GF-D8 (cell line): Measurements from ENCODE around the gene HDDC3.

ENCODE experiments used
- DNase-seq: peaks from one replicate; lab custom pipeline; 2025; lab: John Stamatoyannopoulos, UW

Gene HDDC3

GRCh38 chr15:90891346-90891949 is 40.9 kb downstream of the HDDC3 start:
- no peak for DNase-seq

GRCh38 chr15:90890839-90891238 is 41.5 kb downstream of the HDDC3 start:
- no peak for DNase-seq

- no peak for DNase-seq
Observed at GRCh38 chr15:90889736-90890456, 42.5 kb downstream of the HDDC3 start.

GRCh38 chr15:90889313-90889730 is 43.0 kb downstream of the HDDC3 start:
- DNase-seq = no peak

GRCh38 chr15:90887037-90887481 is 45.3 kb downstream of the HDDC3 start:
- no peak for DNase-seq

GRCh38 chr15:90886291-90886614 is 46.1 kb downstream of the HDDC3 start:
- DNase-seq = no peak

- DNase-seq = peak; percentile 70
Observed at GRCh38 chr15:90885432-90886290, 46.7 kb downstream of the HDDC3 start.

- DNase-seq = no peak
Observed at GRCh38 chr15:90884719-90885431, 47.5 kb downstream of the HDDC3 start.

GRCh38 chr15:90883976-90884718 is 48.2 kb downstream of the HDDC3 start, which contains the start of gene FES:
Gene FES, plus strand, starts transcription at chr15:90884504. Its CDS starts 542 bp downstream, at chr15:90885046.
- DNase-seq = peak; percentile 62

- no peak for DNase-seq
Observed at GRCh38 chr15:90883526-90883975, 48.8 kb downstream of the HDDC3 start.

GRCh38 chr15:90882781-90883525 is 49.4 kb downstream of the HDDC3 start:
- no peak for DNase-seq

GRCh38 chr15:90881978-90882721 is 50.2 kb downstream of the HDDC3 start:
- no peak for DNase-seq

GRCh38 chr15:90881181-90881977 is 51.0 kb downstream of the HDDC3 start:
- no peak for DNase-seq

GRCh38 chr15:90880381-90881145 is 51.8 kb downstream of the HDDC3 start:
- no peak for DNase-seq
